Right ventricle myocardium inferior (tissue), 1 donor: ENCODE measurements around the gene HADHA. TPM values are rescaled to one million over a fixed set of nuclear protein-coding genes. Genes with fewer than 3 reads are reported as not detected.
A peak's percentile ranks its signal among the peaks of the same experiment; 100 is the strongest.

Source experiments
- ATAC-seq: fragments of 200-7000 bp; cut with Tn5 transposase; one replicate; pipeline ENCODE4 v1.9.1; 2020; ENCODE audit warnings: mild to moderate bottlenecking, moderate library complexity
- DNase-seq: peaks from one replicate; pipeline ENCODE4 v3.0.0; 2021; ENCODE audit errors: missing footprints
- intact Hi-C: fragments of 100-400 bp; cut with DNase I; formaldehyde crosslinking; loops from one replicate; pipeline ENCODE4 v1.11.0; 2022
- total RNA-seq: library from RNA; stranded (reverse); fragmentation: NEBNext Ultra II Directional; extraction: Animal tissue kit (Norgen Biotek cat#: 25700); gene quantifications from one replicate; pipeline ENCODE4 v1.2.1, GENCODE V29; 2021
- donor health status: DM: no; HTN: yes; CAD: no; lungs with severe emphysema.

The HADHA gene
- total RNA-seq, 1 donor from 2014 or later = 764 TPM

DNA sequence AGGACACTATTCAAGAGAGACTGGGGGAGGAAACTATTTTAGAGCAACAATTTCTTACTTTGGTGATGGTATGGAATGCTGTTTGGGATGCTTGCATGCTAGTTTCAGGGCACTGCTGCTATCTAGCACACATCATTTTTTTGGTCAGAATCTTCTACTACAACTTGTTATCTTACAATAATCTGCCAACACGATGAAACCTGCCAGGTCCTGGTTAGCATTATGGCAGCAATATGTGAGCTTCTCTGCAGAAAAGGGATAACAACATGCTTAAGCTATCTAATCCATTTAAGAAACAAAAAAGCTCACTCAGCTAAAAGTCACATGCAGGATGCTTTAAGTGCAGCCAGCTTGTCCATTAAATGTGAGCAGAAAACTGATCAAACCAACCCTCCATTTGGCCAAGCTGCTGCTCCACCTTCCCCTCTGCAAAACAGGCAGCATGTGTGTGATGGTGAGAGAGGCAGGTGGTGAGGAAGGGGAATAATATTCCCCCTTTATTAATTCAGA lies 41.4 kb downstream of the HADHA start:
- intact Hi-C loops = no loop called here
- no peak for DNase-seq
- ATAC-seq = no peak

DNA sequence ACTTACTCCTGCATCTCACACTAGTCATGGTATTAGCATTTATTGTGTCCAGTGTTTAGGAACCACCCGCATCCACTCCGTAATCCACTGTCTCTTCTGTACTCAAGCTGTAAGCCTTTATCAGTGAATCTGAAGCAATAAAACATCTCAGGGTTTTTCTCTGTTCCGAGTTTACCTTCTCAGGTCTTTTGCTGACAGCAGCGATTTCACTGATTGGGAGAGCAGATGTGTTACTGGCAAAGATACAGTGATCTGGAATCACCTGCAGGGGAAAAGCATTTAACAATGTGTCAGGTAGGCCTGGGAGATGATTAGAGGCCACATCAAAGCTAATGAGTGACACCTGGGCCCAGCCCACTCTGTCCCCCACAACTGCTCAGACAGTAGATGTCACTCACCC lies 46.9 kb downstream of the HADHA start:
- ATAC-seq (no peak), DNase-seq (no peak)
- intact Hi-C loops = no loop called here

DNA sequence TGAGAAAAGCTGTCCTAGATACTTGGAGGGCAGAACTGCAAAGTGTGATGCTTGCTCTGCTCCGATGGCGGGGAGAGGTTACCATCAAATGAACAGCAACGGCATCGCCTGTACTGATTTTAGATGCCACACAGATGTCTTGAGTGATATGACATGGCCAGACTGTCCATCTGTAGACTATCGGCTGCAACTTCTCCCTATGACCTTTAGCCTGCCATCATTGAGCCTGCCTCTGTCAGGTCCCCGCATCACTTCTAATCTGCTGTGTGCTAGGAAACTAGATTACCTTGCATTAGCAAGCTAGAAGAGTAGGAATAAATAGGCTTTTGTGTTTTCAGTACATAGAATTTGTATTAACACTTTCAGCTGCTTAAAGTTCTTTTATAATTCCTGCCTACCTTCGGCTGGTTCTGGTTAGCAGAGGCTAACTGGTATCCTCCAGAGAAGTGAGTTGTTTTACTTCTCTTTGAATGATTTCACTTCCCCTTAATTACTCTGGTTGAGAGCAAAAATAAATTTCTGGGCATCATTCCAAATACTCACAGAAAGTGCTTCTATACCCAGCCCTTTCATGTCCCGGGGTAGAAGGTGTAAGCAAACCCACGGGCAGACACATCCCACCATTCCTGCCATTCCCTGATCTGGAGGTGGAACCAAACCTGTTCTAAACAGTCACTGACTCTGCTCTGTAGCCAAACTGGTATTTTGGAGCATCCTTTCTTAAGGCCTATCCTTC lies 47.6 kb downstream of the HADHA start:
- intact Hi-C loops = no loop called here
- ATAC-seq (no peak), DNase-seq (no peak)

DNA sequence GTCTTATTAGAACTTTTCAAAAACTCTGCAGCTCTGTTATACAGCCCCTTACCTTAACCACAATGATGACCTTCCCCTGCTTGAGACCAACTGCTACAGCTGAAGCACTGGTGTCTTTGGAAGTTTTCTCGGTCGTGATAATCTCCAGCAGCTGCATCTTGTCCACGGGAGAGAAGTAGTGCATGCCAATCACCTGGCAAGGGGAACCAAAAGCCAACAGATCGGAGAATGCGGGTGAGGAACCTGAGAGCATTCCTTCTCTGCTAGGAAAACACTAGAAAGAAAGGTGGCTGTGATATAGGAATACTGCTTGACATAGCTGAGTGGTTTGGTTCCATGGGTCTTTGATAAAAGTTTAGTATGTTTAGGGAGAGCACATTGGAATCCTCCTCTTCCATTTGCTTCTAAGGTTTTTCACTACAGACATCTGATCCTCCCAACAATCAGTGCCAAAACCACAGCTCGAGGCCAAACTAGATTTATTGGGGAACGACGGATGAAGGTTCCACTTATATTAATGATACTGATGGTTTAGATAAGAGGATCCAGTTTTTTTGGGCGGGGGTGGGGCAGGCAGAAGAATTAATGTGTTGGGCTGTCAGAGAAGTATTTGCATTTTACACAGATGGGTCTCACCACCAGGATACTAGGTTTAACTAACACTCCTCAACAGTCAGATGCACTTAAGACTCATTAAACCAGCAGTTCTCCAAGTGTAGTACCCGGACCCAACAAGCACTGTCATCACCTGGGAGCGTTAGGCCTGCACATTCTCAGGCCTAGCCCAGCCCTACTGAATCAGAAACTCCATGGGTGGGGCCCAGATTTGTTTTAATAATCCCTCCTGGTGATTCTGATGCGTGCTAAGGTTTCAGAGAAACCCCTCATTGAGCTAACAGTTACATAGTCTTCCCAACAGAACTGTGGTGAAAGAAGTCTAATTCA lies 49.1 kb downstream of the HADHA start:
- intact Hi-C loops = no loop called here
- no peak for DNase-seq
- no peak for ATAC-seq

DNA sequence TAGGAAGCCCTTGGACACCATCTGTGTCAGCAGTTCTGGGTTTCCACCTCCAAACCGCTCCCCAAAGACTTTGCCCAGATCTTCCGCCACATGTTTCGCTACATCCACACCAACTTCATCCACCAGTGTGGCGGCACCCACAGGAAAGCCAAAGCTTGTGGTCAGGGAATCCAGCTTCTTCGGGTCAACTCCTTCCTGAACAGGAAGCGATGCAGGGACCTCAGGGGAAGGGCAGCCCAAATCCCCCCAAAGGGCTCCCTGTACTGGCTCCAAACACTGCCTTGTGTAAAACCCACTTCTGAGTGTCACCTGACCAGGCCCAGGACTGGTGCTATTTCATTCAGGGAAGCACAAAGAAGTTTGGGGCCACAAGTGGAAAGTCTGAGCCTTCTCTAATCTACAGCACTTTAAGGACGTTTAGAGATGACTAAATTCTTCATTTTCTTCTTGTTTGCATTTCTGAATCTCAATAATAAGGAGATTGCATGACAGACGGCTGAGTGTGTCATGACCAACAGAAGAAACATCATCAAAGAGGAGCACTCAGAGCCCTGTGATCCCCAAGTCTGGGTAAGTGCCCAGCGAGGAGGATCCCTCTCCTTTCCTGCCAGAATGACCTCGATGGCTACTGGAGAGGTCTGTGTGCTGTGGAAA lies 50.7 kb downstream of the HADHA start:
- DNase-seq (no peak), ATAC-seq (no peak)
- intact Hi-C loops = no loop called here

DNA sequence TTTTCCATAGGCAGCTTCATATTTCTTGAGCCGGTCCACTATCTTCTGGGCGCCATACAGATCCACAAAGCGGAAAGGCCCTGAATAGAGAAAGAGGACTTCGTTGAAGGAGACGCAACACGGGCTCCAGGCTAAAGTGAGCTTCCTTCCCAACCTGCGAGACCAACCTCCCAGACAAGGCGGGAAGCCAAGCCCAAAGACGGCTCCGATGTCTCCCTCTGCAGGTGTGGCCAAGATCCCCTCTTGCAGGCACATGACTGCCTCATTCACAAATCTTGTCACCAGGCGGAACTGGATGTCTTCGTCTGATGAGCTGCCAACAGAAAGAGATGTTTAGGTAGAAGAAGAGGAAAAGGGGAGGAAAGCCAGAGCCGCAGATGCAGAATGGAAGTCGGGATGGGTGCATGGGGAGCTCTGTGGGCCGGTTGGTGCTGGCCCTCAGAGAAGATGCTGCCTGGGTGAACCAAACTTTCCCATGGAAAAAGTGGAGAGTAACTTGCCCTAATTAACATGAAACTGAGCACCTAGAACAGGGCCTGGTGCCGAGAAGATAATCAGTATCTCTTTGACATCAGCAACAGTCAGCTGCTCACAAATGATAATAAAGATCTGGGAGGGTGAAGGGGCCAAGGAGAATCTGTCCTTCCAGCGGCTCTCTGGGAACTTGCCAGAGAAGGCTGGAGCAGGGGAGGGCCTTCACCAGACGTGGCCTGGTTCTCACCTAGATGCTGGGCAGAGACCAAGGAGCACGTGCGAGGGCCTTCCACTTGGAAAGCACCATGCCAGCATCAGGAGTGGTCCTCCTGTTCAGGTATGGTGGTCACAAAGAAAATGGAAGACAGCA lies 52.9 kb downstream of the HADHA start:
- no peak for ATAC-seq
- intact Hi-C loops = no loop called here
- DNase-seq = no peak

DNA sequence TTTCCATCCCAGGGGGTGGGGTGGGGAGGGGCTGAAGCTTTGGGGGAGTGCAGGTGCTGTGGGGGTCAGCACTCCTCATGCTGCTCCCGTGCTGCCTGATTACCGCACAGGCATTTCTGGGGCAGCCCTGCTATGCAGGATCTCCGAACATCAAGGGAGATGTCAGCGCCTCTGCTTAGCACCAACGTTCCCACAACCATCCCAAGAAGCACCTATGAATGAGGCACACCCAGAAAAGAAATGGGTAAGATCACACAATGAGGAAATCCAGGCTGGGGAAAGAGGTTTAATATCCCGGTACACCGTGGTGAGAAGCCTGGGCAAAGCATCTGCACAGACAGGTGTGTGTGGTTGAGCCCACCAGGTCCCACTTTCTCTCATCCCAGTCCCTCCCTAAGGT lies 54.1 kb downstream of the HADHA start:
- no peak for ATAC-seq
- intact Hi-C loops = no loop called here
- no peak for DNase-seq

DNA sequence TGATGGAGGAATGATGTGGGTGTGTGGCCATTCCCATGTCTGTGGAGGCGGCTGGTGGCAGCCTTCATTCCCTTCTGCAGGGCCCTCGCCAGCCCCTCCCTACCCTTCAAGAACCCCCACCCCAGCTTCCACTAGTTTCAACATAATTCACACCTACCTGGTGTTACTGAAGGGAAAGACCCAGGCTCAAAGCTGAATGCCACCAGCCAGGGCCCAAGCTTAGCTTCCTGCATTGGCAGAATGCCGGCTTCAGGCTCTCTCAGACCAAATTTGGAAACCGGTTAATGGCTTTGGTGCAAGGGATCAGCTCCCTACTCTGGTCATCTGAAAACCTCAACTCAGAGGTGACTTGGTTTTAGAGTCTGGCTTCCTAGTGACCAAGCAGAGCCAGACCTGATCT lies 54.7 kb downstream of the HADHA start:
- no peak for DNase-seq
- ATAC-seq = no peak
- intact Hi-C loops = no loop called here

DNA sequence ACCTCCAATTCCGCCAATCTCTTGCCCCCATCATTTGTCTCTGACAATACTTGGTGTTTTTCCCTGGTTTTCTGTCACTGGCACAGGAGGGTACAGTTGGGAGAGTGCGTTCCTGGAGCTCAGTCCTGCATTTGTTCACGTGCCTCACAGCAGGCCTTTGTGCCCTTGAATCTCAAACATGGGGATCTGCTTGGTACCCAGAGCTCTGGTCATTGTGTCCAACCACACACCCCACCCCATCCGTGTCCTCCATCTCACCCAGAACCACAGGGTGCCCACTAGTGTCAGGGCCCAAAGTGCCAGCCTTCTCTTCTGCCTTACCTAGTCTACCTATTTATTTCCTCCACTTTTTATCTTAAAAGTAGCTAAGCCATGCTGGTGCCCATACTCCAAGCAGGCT lies 55.3 kb downstream of the HADHA start:
- intact Hi-C loops = no loop called here
- DNase-seq (no peak), ATAC-seq (no peak)

DNA sequence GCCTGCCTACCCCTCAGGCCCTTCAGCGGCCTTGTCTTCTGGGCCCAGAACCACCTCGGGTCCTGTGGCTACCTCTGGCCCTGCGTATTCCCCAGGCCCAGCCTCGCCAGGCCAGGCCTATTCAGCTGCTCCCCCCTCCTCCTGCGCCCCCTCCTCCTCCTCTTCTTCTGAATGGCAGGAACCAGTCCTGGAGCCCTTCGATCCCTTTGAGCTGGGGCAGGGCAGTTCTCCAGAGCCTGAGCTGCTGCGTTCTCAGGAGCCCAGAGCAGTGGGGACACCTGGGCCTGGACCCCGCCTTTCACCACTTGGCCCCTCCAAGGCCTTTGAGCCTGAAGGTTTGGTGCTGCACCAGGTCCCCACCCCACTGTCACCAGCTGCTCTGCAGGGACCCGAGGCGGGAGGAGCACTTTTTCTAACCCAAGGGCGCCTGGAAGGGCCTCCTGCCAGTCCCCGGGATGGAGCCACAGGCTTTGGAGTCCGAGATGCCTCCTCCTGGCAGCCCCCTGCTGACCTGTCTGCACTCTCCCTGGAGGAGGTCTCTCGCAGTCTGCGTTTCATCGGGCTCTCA lies 56.8 kb downstream of the HADHA start:
- no peak for ATAC-seq
- DNase-seq = no peak
- intact Hi-C loops = no loop called here

DNA sequence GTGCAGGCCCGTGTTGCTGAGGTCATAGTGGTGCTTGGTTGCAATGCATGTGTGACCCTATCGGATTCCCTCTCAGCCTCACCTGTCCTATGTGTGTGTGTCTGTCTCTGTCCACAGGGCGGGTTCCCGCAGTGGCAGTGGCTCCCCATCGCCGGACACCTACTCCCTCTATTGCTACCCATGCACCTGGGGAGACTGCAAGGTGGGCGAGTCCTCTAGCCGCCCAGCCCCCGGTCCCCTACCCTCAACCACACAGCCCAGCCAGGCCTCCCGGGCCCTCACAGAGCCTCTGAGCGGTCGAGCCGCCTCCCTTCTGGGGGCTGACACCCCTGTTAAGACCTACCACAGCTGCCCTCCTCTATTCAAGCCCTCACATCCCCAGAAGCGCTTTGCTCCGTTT lies 57.3 kb downstream of the HADHA start:
- DNase-seq (no peak), ATAC-seq (no peak)
- intact Hi-C loops = no loop called here

DNA sequence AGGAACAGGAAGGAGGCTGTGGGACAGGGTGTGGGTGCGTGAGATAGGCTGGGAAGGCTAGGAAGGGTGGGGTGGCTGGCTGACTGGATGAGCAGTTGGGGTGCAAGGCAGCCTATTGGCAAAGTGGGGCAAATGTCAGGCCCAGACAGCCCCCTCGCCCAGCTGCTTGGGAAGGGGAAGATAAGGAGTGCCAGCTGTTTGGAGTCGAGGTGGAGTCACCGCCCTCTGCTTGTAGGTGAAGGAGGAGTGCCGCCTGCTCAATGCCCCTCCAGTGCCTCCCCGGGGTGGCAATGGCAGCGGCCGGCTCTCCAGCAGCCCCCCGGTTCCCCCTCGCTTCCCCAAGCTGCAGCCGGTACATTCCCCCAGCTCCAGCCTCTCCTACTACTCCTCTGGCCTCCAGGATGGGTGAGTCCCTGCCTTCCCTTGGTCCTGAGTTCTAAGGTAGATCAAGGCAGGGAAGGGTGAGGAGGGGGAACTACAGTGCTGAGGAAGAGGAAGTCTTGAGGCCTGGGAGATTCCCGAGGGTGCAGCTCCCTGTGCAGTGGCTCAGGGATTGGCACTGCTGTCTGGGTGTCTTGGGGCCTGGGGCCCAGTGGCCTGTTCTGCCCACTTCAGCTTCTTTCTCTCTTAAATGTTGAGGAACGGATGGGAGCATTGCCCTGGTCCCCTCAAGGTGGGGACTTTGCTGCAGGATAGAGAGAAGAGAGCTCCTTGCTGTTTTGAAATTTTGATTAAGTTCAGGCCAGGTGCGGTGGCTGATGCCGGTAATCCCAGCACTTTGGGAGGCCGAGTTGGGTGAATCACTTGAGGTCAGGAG lies 58.3 kb downstream of the HADHA start:
- DNase-seq (no peak), ATAC-seq (no peak)
- intact Hi-C loops = no loop called here

DNA sequence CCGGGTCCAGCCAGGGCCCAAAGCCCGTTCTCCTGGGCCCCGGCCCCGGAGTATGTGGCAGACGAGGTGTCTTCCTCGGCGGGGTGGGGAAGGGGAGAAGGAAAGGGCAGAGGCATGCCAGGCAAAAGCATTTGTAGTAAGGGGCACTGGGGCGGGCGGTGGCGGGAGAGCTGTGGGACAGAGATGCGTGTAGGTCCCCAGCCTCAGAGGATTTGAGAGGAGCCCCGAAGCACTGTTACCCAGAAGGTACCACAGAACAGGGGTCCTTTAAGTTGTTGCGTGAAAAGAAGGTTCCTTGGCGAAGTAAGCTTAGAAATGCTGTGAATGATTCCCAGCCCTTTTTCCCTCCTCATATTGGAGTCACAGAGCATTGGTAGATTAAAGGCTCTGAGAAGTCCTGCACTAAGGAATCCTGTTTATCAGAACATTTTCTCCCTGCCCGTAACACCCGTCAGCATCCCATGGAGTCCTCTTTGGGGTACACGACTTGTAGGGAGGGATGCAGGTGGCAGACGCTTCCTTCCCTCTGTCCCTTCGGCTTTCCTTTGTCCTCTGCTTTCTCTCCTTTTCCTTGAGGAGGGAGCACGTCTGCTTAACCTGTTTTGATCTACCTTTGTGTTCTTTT lies 59.0 kb downstream of the HADHA start:
- ATAC-seq = no peak
- no peak for DNase-seq
- intact Hi-C loops = no loop called here

DNA sequence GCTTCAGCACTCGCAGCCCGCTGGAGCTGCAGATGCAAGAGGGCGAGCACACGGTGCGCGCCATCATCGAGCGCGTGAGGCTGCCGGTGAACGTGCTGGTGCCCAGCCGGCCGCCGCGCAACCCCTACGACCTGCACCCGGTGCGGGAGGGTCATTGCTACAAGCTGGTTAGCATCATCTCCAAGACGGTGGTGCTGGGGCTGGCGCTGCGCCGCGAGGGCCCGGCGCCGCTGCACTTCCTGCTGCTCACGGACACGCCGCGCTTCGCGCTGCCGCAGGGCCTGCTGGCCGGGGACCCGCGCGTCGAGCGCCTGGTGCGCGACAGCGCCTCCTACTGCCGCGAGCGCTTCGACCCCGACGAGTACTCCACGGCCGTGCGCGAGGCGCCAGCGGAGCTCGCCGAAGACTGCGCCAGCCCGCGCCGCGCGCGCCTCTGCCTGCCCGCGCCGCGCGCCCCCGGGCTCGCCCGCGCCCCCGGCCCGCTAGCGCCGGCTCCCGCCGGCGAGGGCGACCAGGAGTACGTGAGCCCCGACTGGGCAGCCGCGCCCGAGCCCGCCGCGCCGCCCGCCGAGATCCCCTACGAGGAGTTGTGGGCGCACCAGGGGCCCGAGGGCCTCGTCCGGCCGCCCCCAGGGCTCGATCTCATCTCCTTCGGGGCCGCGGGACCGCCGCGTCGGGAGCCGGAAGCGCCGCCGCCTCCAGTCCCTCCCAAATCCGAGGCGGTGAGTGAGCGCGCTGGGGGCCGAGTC lies 59.7 kb downstream of the HADHA start:
- peak; percentile 90 for ATAC-seq
- DNase-seq = peak; percentile 94
- intact Hi-C loops = no loop called here

DNA sequence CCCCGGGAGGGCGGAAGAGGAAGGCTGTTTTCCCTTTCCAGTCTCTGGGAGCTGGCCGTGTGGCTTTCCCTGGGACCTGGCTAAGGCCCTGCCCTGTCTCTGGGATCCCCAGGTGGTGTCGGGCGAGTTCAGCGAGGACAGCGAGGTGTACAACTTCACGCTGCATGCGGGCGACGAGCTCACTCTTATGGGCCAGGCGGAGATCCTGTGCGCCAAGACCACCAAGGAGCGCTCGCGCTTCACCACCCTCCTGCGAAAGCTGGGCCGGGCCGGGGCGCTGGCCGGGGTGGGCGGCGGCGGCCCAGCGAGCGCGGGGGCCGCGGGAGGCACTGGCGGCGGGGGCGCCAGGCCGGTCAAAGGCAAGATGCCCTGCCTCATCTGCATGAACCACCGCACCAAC lies 60.3 kb downstream of the HADHA start:
- no peak for ATAC-seq
- DNase-seq = no peak
- intact Hi-C loops = no loop called here

DNA sequence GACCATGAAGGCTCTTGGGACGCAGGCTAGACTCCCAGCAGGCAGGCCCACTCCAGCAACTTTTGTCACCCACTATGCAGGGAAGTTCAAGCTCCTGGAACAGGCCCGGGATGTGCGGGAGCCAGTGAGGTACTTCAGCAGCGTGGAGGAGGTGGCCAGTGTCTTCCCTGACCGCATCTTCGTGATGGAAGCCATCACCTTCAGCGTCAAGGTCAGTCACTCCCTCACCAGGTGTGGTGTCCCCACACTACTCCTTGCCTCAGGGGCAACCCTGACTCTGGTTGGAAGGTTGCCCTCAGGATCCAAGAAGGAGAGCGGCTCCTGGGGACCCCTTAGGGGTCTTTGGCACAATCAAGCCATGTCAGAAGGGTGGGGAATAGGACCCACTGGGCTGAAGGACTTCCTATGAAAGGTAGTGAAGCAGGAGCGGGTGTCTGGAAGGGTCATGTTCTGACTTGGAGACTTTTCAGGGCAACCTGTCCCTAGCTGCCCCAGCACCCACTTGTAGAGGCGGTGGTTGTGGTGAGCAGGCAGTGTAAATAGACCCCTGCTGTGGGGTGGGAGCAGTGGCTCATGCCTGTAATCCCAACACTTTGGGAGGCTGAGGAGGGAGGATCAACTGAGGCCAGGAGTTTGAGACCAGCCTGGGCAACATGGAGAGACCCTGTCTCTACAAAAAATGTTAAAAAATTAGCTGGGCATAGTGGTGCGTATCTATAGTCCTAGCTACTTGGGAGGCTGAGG lies 61.4 kb downstream of the HADHA start:
- no peak for ATAC-seq
- DNase-seq = no peak
- intact Hi-C loops = no loop called here
